Thymus (tissue), 11 donors: Measurements from ENCODE around the gene MYLIP. TPM values are rescaled to one million over a fixed set of nuclear protein-coding genes. Genes with fewer than 3 reads are reported as not detected.

Experiments used
- DNase-seq, 9 donors: peaks; one replicate each; pipeline ENCODE4 v3.0.0-alpha.2; 2013; ENCODE audit warnings: low spot score in 9 of 9, low read depth in 6 of 9, missing footprints in 1 of 9
- H3K27ac ChIP-seq, 2 donors: one replicate each; pipeline ENCODE4 v1.5.1; 2013; ENCODE audit warnings: control low read depth in 1 of 2, low read depth in 1 of 2, low read length in 1 of 2, mild to moderate bottlenecking in 1 of 2, moderate library complexity in 1 of 2
- H3K27me3 ChIP-seq, 2 donors: one replicate each; pipeline ENCODE4 v1.5.1; 2013; ENCODE audit warnings: low read length in 1 of 2; ENCODE audit not compliant: control insufficient read depth in 2 of 2, insufficient read depth in 1 of 2
- H3K36me3 ChIP-seq, 2 donors: one replicate each; pipeline ENCODE4 v1.5.1; 2013; ENCODE audit warnings: low read length in 1 of 2, mild to moderate bottlenecking in 1 of 2, moderate library complexity in 1 of 2; ENCODE audit not compliant: control insufficient read depth in 2 of 2, insufficient read depth in 2 of 2
- H3K4me1 ChIP-seq, 2 donors: one replicate each; pipeline ENCODE4 v1.5.1; 2013; ENCODE audit warnings: low read length in 2 of 2; ENCODE audit not compliant: control insufficient read depth in 2 of 2, insufficient read depth in 2 of 2
- H3K4me3 ChIP-seq, 2 donors: one replicate each; pipeline ENCODE4 v1.5.1; 2013; ENCODE audit warnings: low read length in 2 of 2, control low read depth in 1 of 2, mild to moderate bottlenecking in 1 of 2
- H3K9me3 ChIP-seq, 2 donors: one replicate each; pipeline ENCODE4 v1.5.1; 2013; ENCODE audit warnings: low read length in 1 of 2, mild to moderate bottlenecking in 1 of 2; ENCODE audit not compliant: control insufficient read depth in 2 of 2, insufficient read depth in 1 of 2
- WGBS: extraction: QIAGEN DNeasy Blood & Tissue Kit; methylation state at CpG from one replicate; pipeline ENCODE4 v1.1.7; 2013; 5-methylcytosine and 5-hydroxymethylcytosine counted together
- polyA plus RNA-seq: library from polyadenylated mRNA; stranded (reverse); fragments of 200-250 nt; gene quantifications from one replicate; pipeline ENCODE4 v1.2.3, GENCODE V29; 2013
- total RNA-seq: library from RNA; stranded (reverse); fragments of 120-200 nt; gene quantifications from one replicate; pipeline ENCODE4 v1.2.4, GENCODE V29; 2013
- donor health status: healthy.

Gene MYLIP
- total and polyA plus RNA-seq, 2 donors, result 11.8 to 25.5 TPM

GRCh38 chr6:16130932-16131387 lies 2.1 kb downstream of the MYLIP start:
- Histone ChIP-seq H3K4me3 (peak overlapping the region; percentile 60 to 76), H3K27me3 (peaks cover 0 to 12% of the 10 kb centered on the region in 2 donors), H3K4me1 (peaks cover 9 to 23% of the 10 kb centered on the region in 2 donors), H3K36me3 (no peaks in the 10 kb centered on the region), H3K27ac (peak overlapping the region; percentile 50 to 87), H3K9me3 (no peaks in the 10 kb centered on the region)
- 3% methylated on average over 3 of the region's 3 CpGs for WGBS
- peak; percentile 38 to 88 (median 67) for DNase-seq

DNA sequence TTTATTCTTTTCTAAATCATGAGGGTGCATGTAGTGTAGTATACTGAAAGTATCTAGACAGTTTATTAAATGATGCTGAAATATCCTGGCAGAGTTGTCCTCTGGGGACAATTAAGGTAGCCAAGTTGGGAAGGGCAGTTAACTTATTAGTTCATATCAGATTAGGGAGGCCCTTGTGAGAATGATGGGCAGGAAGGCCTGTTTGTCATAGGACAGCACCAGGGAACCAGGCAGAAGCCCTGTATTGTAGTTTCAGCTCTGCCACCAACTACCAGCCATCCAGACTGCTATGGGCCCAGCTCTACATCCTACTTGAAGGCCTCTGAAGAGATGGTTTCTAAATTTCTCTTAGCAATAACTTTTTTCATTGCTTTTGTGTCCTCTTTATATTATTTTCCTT lies 4.0 kb downstream of the MYLIP start:
- H3K36me3 ChIP-seq, result no peaks in the 10 kb centered on the region
- DNase-seq, result no peak
- H3K4me3 ChIP-seq, result no peak overlapping the region
- peaks cover 15 to 25% of the 10 kb centered on the region in 2 donors for H3K4me1 ChIP-seq
- no peak overlapping the region for H3K27ac ChIP-seq
- H3K9me3 ChIP-seq, result no peaks in the 10 kb centered on the region
- H3K27me3 ChIP-seq, result peaks cover 0 to 12% of the 10 kb centered on the region in 2 donors

GRCh38 chr6:16134430-16134829 lies 5.5 kb downstream of the MYLIP start:
- no peaks in the 10 kb centered on the region for H3K9me3 ChIP-seq
- H3K27ac ChIP-seq, result no peak overlapping the region
- 68% methylated on average over 1 of the region's 1 CpG for WGBS
- H3K4me1 ChIP-seq, result peaks cover 11 to 21% of the 10 kb centered on the region in 2 donors
- peaks cover 0 to 12% of the 10 kb centered on the region in 2 donors for H3K27me3 ChIP-seq
- DNase-seq, result no peak
- H3K36me3 ChIP-seq, result no peaks in the 10 kb centered on the region
- H3K4me3 ChIP-seq, result no peak overlapping the region

DNA sequence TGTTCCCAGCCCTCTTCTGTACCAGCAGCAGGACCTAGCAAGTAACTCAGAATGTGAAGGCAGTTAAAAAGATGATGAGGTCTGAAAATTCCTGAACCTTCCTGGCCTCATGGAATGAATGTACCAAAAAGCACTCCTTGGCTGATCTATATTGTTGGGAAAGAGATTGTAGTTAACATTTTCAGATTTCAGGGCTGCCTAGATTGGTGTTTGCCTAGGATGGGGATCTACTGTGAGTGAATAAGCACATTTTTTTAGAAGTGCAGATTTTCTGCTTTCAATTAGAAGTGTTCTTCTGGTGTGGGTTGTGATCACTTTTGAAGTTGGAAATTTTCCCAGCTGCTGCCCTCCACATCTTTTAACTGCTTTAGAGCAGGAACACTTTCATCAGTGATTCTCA lies 6.2 kb downstream of the MYLIP start:
- H3K4me1 ChIP-seq, result peaks cover 11 to 15% of the 10 kb centered on the region in 2 donors
- no peaks in the 10 kb centered on the region for H3K9me3 ChIP-seq
- no peak overlapping the region for H3K4me3 ChIP-seq
- no peaks in the 10 kb centered on the region for H3K36me3 ChIP-seq
- H3K27me3 ChIP-seq, result peaks cover 0 to 6% of the 10 kb centered on the region in 2 donors
- peak in 1 of 9 donors; percentile 30 for DNase-seq
- H3K27ac ChIP-seq, result no peak overlapping the region

DNA sequence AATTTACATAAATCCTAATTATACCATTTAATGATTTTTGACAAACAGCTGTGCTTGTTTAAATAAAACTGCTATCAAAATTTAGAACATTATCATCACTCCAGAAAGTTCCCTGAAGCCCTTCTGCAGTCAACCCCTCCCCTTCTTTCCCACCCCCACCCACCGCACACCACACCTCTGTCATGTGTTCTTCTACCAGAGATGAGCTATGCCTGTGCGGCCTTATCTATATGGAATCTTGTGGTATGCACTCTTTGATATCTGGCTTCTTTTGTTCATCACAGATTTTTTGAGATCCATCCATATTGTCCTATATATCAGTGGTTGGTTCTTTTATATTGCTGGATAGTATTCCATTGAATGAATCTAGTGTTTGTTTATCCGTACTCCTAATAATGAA lies 7.2 kb downstream of the MYLIP start:
- H3K27ac ChIP-seq, result no peak overlapping the region
- H3K9me3 ChIP-seq, result no peaks in the 10 kb centered on the region
- H3K36me3 ChIP-seq, result peaks cover 0 to 4% of the 10 kb centered on the region in 2 donors
- peaks cover 8 to 11% of the 10 kb centered on the region in 2 donors for H3K4me1 ChIP-seq
- 39% methylated on average over 3 of the region's 3 CpGs for WGBS
- no peak overlapping the region for H3K4me3 ChIP-seq
- DNase-seq, result peak in 8 of 9 donors; percentile 20 to 77 (median 42)
- no peaks in the 10 kb centered on the region for H3K27me3 ChIP-seq

DNA sequence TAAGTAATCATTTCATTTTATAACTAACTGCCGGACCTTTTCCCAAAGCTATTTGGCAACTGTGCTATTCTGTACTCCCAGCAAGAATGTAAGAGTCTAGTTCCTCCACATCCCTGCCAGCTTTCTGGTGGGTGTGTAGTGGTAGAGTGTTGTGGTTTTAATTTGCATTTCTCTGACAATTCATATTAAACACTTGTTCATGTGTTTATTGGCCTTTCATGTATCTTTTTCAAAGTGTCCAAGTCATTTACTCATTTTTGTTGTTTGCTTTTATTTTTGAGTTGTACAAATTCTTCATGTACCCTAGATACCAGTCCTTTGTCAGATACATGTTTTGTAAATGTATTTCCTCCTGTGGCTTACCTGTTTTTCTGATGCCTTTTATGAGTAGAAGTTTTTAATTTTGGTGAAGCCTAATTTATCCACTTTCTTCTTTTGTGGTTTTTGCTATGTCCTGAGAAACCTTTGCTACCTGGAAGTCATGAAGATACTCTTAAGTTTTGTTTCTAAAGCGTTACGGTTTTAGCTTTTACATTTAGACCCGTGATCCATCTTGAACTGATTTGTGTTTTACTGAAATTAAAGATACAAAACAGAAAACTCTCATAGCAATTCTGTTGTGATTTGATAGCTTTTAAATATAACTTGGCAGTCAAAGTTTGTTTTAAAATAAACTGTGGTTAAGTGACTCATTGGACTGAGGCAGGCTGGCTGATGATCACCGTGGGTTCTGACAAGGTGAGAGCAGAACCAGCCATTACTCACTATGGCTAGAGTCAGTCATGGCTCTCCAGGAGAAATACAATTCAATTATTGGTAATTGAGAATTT lies 8.0 kb downstream of the MYLIP start:
- 48% methylated on average over 5 of the region's 5 CpGs for WGBS
- peaks cover 0 to 9% of the 10 kb centered on the region in 2 donors for H3K36me3 ChIP-seq
- H3K27ac ChIP-seq, result no peak overlapping the region
- DNase-seq, result peak in 3 of 9 donors; percentile 11 to 47 (median 16)
- H3K4me1 ChIP-seq, result peaks cover 8 to 11% of the 10 kb centered on the region in 2 donors
- no peaks in the 10 kb centered on the region for H3K9me3 ChIP-seq
- no peak overlapping the region for H3K4me3 ChIP-seq
- H3K27me3 ChIP-seq, result no peaks in the 10 kb centered on the region

- no peak overlapping the region for H3K4me3 ChIP-seq
- no peak for DNase-seq
- no peaks in the 10 kb centered on the region for H3K9me3 ChIP-seq
- no peaks in the 10 kb centered on the region for H3K27me3 ChIP-seq
- peaks cover 2 to 13% of the 10 kb centered on the region in 2 donors for H3K36me3 ChIP-seq
- peaks cover 8 to 11% of the 10 kb centered on the region in 2 donors for H3K4me1 ChIP-seq
- H3K27ac ChIP-seq, result no peak overlapping the region
Measured at GRCh38 chr6:16137451-16137801, 8.5 kb downstream of the MYLIP start.

DNA sequence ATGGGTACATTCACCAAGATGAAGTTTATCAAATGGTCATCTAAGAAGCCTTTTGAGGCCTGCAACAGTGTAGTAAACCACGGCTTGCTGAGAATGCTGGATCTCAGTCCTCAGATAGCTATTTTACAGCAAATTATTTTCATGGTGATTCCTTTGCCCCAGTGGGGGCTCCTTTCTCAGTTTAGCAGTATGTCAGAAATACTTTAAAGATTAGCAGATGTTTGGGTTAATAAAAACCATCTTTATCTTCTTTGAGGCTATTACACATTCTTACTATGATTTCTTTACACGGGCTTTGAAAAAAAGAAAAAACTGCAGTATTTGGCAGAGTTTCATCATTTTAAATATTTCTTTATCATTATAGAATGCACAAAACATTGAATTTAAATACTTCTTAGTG lies 10.7 kb downstream of the MYLIP start:
- H3K27me3 ChIP-seq, result no peaks in the 10 kb centered on the region
- peaks cover 18 to 30% of the 10 kb centered on the region in 2 donors for H3K36me3 ChIP-seq
- H3K27ac ChIP-seq, result no peak overlapping the region
- peaks cover 8 to 11% of the 10 kb centered on the region in 2 donors for H3K4me1 ChIP-seq
- DNase-seq, result no peak
- 97% methylated on average over 2 of the region's 2 CpGs for WGBS
- H3K4me3 ChIP-seq, result no peak overlapping the region
- H3K9me3 ChIP-seq, result no peaks in the 10 kb centered on the region

DNA sequence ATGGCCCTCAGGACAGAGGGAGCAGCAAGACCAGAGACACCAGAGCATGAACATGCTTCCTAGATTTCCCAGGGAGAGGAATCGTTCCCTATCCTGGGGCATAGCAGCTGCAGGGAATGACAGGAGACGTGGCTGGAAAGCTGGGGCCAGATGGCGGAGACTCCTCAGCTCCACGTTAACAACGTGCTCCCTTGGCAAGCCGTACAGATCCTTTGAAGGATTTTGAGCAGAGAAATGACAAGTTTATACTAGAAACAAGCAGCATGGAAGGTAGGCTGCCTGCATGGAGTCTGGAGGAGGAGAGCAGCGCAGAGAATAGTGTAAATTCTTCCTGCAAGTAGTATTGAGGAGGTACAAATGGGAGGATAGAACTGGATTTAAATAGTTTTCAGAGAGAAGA lies 11.7 kb downstream of the MYLIP start:
- H3K4me1 ChIP-seq, result peaks cover 2 to 5% of the 10 kb centered on the region in 2 donors
- no peaks in the 10 kb centered on the region for H3K9me3 ChIP-seq
- H3K36me3 ChIP-seq, result peaks cover 24 to 39% of the 10 kb centered on the region in 2 donors

More for the DNA sequence above, 11.7 kb downstream of the MYLIP start:
- DNase-seq, result no peak
- Histone ChIP-seq H3K27ac (no peak overlapping the region), H3K4me3 (no peak overlapping the region), H3K27me3 (no peaks in the 10 kb centered on the region)
- WGBS, result 97% methylated on average over 7 of the region's 7 CpGs
